Measurements from ENCODE around the gene FCRL5. TPM values are rescaled to one million over a fixed set of nuclear protein-coding genes. Genes with fewer than 3 reads are reported as not detected.

Gene FCRL5
- total RNA-seq (2022) (not detected in 2 replicates), Bru-seq, nascent RNA (not detected), BruChase-seq, experiment 1, labeled RNA remaining after a 6-hour chase (not detected), BruChase-seq, experiment 2, labeled RNA remaining after a 2-hour chase (not detected)
- long read RNA-seq = 0 reads

GRCh38 chr1:157551694-157552693 is at the start of gene FCRL5:
Gene FCRL5 (minus strand): TSS chr1:157552515. CDS start chr1:157552362, 153 bp downstream.
- intact Hi-C loops (cut with micrococcal nuclease) = no loop called here
- no peak within 1 kb of the TSS for H3K4me3 Mint-ChIP-seq (ENCODE audit: unreplicated experiment)
- H3K36me3 Mint-ChIP-seq (ENCODE audit: insufficient read depth, unreplicated experiment) = no peaks in the 10 kb centered on the region
- TF ChIP-seq CTCF (IDR thresholded peaks at IDR 0.05; ENCODE audit: unreplicated experiment) = no peak
- no peak for DNase-seq (ENCODE audit: unreplicated experiment)
- H3K9me3 Mint-ChIP-seq (ENCODE audit: unreplicated experiment) = no peaks in the 10 kb centered on the region
- ChIA-PET POLR2A (no interaction called here), CTCF (no interaction called here)
- no peak within 1 kb of the TSS for H3K27ac Mint-ChIP-seq (ENCODE audit: low read depth, unreplicated experiment)
- H3K27me3 Mint-ChIP-seq (ENCODE audit: insufficient read depth, unreplicated experiment) = peaks cover 55% of the 10 kb centered on the region
- BruUV-seq (replicated peaks) = no TSS peak
- H3K4me1 Mint-ChIP-seq (ENCODE audit: insufficient read depth, unreplicated experiment) = no peaks in the 10 kb centered on the region

GRCh38 chr1:157600236-157600635 is 47.9 kb upstream of the FCRL5 start:
- DNase-seq (ENCODE audit: unreplicated experiment) = no peak
- no peak for TF ChIP-seq CTCF (IDR thresholded peaks at IDR 0.05; ENCODE audit: unreplicated experiment)
- no TSS peak for BruUV-seq (replicated peaks)
- intact Hi-C loops (cut with micrococcal nuclease) = no loop called here
- H3K4me3 Mint-ChIP-seq (ENCODE audit: unreplicated experiment) = no peak overlapping the region
- POLR2A ChIA-PET = interaction anchor here (0.7 kb wide), 1 partner anchor 60 kb away, joined by 3 read pairs; no protein-coding TSS in a partner anchor
- H3K27me3 Mint-ChIP-seq (ENCODE audit: insufficient read depth, unreplicated experiment) = peaks cover 68% of the 10 kb centered on the region
- no peaks in the 10 kb centered on the region for H3K4me1 Mint-ChIP-seq (ENCODE audit: insufficient read depth, unreplicated experiment)
- H3K27ac Mint-ChIP-seq (ENCODE audit: low read depth, unreplicated experiment) = no peak overlapping the region
- no peaks in the 10 kb centered on the region for H3K36me3 Mint-ChIP-seq (ENCODE audit: insufficient read depth, unreplicated experiment)
- CTCF ChIA-PET = interaction anchor here (0.8 to 3.9 kb wide), 4 partner anchors 12 to 521 kb away, joined by 3 to 23 read pairs (median 10); no protein-coding TSS in a partner anchor
- no peaks in the 10 kb centered on the region for H3K9me3 Mint-ChIP-seq (ENCODE audit: unreplicated experiment)

- BruUV-seq (replicated peaks) = no TSS peak
- no peak for TF ChIP-seq CTCF (IDR thresholded peaks at IDR 0.05; ENCODE audit: unreplicated experiment)
- intact Hi-C loops (cut with micrococcal nuclease) = no loop called here
Measured at GRCh38 chr1:157597959-157598667, 45.8 kb upstream of the FCRL5 start, which contains the start of gene FCRL4. Gene FCRL4 (minus strand): TSS chr1:157598085. CDS start chr1:157597944, 141 bp downstream.

More at GRCh38 chr1:157597959-157598667, 45.8 kb upstream of the FCRL5 start, which contains the start of gene FCRL4:
- Mint-ChIP-seq H3K4me3 (ENCODE audit: unreplicated experiment) (no peak within 1 kb of the TSS), H3K27me3 (ENCODE audit: insufficient read depth, unreplicated experiment) (peaks cover 58% of the 10 kb centered on the region), H3K4me1 (ENCODE audit: insufficient read depth, unreplicated experiment) (no peaks in the 10 kb centered on the region), H3K27ac (ENCODE audit: low read depth, unreplicated experiment) (no peak within 1 kb of the TSS), H3K9me3 (ENCODE audit: unreplicated experiment) (no peaks in the 10 kb centered on the region), H3K36me3 (ENCODE audit: insufficient read depth, unreplicated experiment) (no peaks in the 10 kb centered on the region)
- ChIA-PET POLR2A (no interaction called here), CTCF (interaction anchor here (3.1 kb wide), 1 partner anchor 18 kb away, joined by 15 read pairs; no protein-coding TSS in a partner anchor)
- DNase-seq (ENCODE audit: unreplicated experiment) = no peak

Measured in MCF 10A (cell line).